Myocyte (in vitro differentiated cells): ENCODE results near the gene CLN6. TPM values are rescaled to one million over a fixed set of nuclear protein-coding genes. Genes with fewer than 3 reads are reported as not detected.
"Not testable (repeated sequence)": the region's sequence is repeated elsewhere in the genome, so short reads cannot be mapped to it uniquely, and the experiment has no call there.

Experiments
- DNase-seq: peaks from one replicate; pipeline ENCODE4 v3.0.0-alpha.2; 2012; ENCODE audit warnings: low read depth
- total RNA-seq: library from RNA; depleted of rRNA; stranded (reverse); fragments of >200 nt; gene quantifications from 2 replicates; pipeline ENCODE4 v1.2.3, GENCODE V29; 2014

Gene CLN6
- total RNA-seq, 1 donor from 2014 or later, result 14.1 TPM

DNA sequence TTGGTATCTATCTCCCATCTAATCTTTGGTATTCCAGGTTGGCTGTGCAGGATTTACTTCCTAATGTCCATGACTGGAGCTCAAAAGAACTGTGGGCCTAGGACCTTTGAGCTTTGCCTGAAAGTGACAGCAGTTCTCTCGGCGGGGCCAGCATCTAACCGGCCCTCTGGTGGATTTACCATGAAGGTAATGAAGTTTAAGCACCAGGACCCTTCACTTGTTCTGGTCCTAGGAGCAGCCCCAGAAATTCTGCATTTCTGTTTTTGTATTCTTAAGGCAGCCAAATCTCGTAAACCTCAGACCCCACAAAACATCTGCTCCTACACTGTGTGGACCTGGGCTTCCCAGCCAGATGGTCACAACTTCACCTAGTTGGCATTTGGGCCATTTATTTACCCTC, 37.4 kb downstream of the CLN6 start:
- no peak for DNase-seq

DNA sequence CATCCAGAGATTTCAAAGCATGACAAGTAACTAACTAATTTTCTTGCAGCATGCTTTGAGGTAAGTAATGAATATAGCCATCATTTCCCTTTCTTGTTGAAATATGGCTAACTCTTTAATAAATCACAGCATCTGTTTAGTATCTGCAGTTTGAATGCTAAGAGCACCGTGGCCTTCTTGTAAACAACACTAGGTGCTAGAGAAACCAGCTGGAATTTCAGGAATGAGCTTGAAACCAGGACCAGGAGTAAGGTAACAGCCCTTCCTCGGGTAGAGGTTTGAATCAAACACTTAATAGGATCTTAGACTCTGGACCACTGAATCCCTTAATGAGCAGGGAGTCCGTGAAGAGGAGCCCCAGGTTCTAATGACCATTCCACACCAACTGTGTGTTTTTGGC, 38.0 kb downstream of the CLN6 start:
- no peak for DNase-seq

DNA sequence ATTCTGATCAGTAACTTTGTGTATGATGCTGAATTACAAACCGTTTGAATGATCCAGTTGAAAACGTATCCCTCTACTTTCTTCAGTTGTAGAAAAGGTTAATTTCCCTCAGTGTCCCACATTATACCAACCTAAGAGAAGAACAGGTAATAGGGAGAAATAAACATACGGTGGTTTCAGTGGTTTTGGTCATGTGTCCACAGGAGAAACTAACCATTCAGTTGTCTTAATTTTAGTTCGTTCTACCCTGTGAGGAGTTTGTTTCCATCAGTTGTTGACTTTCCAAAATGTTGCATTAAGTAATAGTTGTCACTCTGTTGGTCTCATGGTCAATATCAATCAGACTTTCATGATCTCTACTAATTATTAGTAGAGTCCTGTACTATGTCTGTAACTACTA, 39.5 kb downstream of the CLN6 start:
- no peak for DNase-seq

DNA sequence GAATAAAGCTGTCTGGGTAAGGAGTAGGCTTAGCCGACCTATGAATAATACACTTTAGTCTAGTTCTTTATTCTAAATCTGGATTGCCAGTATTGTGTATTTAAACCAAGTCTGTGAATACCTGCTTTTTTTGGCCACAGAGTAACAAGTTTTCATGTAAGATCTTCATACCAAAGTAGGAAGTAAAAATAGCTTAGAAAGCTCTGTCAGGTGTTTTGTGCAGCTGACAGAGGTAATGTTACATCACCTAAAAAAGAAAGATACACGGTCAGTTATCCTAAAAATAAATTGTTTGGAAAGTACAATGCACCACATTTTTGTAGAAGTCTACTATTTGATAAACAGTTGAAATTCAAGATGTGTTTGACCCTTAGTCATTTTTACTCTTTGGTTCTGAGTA, 40.9 kb downstream of the CLN6 start:
- no peak for DNase-seq

DNA sequence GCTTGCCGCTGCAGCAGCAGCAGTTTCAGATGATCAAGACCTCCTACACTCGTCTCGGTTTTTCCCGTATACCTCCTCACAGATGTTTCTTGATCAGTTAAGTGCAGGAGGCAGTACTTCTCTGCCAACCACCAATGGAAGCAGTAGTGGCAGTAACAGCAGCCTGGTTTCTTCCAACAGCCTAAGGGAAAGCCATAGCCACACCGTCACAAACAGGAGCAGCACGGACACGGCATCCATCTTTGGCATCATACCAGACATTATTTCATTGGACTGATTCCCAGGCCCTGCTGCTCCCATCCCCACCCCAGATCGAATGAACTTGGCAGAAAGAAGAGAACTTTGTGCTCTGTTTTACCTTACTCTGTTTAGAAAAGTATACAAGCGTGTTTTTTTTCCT, 42.0 kb downstream of the CLN6 start:
- DNase-seq, result peak; percentile 81

DNA sequence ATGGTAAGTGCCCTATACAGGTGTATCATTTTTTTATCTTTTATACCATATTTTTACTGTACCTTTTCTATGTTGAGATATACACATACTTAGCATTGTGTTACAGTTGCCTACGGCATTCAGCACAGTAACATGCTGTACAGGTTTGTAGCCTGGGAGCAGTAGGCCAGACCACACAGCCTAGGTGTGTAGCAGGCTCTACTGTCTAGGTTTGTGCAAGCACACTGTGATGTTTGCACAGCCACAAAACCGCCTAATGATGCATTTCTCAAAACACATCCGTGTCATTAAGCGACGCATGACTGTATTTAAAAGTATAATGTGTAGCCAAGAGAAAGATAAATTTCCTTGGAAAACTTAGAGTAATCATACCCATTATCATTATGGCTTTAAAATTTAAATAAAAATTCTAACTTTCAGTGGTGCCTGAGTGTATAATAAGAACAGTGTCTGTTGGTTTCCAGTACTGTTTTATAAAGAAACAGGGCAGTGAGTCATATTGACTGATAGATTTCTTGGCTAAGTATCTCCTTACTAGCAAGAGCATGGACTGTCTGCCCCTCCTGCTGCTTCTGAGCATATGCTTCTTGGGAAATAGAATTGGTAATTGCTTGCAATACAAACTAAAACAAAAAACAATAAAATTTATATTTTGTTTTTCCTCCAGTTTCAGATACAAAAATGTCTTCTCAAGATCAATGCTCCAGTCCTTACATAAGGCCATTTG, 42.7 kb downstream of the CLN6 start:
- DNase-seq, result peak; percentile 36

DNA sequence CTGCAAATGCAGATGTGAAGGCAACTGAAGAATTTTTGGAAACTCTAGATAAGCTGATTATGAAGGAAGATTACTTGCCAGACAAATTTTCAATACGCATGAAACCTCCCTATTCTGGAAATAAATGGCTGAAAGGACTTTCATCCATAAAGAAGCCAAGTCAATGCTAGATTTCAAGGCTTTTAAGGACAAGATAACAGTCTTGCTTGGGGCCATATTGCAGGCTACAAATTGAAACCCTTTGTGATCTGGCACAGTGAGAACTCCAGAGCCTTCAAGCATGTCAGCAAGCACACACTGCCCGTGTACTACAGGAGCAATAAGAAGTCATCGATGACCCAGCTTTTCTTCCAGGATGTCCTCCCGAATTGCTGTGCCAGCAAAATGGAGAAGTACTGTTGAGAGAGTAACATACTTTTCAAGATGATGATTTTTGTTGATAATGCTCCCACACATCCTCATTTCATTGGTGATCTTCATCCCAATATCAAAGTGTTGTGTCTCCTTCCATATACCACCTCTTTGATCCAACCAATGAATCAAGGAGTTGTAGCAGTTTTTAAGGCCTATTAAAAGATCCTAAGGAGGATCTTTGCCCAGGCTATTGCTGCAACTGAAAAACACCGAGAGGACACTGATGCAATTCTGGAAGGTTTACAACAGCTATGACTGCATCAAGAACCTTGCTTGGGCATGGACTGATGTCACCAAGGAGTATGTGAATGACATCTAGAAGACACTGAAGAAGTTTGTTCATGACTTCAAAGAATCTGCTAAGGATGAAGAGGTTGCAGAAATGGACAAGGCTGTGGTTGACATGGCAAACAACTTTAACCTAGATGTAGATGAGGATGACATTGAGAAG, 44.7 kb downstream of the CLN6 start:
- DNase-seq, result no peak

DNA sequence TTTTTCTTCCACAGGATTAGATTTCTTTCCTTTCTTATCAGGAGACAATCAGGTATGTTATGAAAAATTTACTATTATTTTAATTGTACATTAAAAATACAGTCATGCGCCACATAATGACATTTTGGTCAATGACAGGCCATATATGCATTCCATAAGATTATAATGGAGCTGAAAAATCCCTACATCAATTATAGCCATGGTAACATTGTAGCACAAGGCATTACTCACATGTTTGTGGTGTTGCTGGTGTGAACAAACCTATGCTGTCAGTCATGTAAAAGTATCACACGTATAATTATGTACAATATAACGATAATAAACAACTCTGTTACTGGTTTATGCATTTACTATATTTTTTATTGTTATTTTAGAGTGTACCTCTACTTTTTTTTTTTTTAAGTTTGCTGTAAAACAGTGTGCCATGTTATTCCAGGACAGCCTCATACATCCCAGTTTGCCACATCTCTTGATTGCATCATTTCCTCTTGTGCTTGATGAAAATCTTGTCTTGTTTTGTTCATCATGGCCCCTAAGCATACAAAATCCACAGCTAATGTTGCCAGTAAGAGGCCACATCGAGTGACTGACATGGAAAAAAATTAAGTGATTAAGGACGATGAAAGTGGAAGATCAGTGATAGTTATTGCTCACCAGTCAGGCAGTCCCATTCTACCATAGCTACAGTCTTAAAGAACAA, 45.8 kb downstream of the CLN6 start:
- no peak for DNase-seq

DNA sequence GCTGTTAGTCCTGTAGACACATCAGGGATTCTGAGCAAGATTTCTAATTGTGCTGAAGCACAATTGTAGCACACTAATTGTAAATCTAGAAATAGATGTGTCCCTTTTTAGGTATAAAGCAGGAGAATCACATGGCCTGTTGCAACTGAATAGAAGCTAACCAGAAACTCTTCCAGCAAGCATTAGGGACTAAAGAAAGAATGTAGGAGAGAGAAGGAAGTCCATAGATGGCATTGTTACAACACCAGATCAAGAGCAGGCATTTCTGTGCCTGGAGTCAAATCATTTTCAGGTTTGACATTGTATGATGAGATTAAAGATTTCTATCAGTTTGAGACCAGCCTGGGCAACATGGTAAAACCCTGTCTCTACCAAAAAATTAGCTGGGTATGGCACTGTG, 51.8 kb downstream of the CLN6 start:
- no peak for DNase-seq

DNA sequence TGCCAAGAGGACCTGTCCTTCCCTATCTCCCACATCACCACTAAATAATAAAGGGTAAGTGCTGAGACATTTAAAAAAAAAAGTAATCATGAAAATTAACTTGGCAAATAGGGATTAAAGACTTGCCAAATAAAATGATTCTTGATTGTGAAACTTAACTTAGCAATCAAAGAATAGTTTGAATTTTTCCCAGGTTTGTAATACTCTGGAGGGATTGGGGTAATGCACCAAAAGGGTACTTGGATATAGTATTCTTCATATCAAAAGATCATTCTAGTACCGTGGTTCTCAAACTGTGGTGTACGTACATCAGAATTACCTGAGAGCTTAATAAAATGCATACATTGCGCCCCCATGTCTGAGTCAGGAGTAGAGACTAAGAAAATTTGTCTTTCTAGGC, 52.9 kb downstream of the CLN6 start:
- no peak for DNase-seq

DNA sequence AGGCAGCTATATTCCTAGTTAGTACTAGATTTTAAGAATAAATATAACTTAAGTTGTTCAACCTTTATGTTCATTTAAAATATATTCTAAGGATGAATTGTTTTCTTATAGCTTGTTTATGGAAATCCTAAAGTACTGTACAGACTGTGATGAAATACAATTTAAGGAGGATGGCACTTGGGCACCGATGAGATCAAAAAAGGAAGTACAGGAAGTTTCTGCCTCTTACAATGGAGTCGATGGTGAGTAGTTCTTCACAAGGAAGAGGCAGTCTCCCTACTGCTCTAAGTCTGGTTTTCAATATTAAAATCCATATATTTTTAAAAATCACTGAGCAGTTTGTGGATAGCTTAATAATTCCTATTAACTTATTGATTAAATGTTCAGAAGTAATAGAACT, 54.0 kb downstream of the CLN6 start:
- DNase-seq, result no peak

DNA sequence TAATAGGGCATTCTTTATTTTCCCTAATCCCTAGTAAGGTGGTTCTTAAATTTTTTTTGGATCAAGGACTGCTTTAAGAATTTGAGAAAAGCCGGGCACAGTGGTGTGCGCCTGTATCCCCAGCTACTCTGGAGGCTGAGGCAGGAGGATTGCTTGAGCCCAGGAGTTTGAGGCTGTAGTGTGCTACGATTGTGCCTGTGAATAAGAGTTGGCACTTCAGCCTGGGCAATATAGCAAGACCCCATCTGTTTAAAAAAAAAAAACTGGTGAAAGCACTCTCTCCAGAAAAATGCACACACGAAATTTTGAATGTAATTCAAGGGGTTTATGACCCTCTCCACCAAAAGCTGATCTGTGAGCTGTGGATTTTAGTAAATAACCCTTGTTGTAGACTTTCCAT, 56.4 kb downstream of the CLN6 start:
- DNase-seq, result no peak

DNA sequence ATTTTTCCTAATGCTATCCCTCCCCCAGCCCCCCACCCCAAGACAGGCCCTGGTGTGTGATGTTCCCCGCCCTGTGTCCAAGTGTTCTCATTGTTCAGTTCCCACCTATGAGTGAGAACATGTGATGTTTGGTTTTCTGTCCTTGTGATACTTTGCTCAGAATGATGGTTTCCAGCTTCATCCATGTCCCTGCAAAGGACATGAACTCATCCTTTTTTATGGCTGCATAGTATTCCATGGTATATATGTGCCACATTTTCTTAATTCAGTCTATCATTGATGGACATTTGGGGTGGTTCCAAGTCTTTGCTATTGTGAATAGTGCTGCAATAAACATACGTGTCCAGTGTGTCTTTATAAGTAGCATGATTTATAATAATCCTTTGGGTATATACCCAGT, 57.5 kb downstream of the CLN6 start:
- not testable (repeated sequence) for DNase-seq

DNA sequence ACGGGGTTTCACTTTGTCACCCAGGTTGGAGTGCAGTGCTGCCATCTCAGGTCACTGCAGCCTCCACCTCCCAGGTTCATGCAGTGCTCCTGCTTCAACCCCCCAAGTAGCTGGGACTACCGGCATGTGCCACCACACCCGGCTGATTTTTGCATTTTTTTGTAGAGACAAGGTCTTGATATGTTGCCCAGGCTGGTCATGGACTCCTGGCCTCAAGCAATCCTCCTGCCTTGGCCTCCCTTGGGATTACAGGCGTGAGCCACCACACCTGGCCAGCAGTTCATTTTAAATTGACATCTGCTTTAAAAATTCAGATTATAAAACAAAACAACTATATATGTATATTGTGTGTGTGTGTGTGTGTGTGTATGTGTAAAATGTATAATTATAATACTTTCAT, 62.7 kb downstream of the CLN6 start:
- DNase-seq, result no peak

DNA sequence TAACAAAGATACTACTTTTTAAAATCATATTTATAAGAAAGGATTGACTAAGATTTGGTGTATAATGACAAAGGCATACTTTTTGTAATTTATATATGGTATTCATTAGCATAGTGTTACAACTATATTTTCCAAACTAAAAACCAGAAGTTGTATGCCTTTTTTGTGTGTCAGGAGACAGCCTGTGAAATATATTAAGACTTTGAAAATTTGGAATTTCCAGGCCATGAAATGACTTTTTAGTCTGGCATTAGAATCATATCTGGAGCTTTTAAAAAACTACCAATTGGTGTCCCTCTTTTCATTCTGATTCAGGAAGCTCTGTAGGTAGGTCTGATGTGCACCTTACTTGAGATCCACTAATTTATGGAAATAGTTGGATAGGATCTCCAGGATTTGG, 66.3 kb downstream of the CLN6 start:
- DNase-seq, result no peak

DNA sequence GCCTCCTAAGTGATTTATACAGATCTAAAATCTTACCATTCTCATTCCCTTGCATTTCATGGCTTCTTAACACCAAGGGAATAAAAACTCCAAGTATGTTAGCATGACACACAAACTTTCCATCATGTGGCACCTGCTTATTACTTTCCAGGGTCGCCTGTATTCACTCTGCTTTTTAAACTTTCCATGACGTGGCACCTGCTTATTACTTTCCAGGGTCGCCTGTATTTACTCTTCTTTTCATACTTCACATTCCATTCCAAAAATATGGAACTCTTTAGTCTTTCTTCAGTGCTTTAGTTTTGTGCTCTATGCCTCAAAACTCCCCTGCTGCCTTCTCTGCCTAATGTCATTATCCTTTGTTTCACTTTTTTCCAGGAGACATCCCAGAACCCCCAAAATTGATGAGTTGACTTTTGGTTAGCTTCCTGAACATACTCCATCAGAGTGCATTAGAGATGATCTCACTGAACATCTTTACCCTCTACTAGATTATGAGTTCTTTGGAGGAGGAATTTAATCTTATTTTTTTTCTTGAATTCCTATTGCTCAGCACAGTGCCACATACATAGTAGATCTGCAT, 71.4 kb downstream of the CLN6 start:
- peak; percentile 10 for DNase-seq

DNA sequence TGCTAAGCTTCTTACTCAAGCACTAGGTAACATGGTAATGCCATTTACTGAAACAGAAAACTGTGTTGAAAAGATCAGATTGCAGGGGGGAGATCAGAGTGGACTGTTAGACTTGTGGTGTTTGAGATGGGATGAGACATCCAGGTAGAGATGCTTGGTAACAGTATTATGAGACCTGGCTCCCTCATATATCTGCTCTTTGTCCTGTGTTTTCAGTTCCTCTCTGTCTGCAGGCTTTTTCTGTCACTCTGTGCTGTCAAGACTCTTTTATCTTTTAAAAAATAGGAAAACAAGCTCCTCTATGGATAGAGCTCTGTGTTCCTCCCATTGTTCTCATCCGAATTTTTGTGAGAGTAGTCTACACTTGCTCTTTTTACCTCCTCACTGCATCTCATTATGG, 72.5 kb downstream of the CLN6 start:
- no peak for DNase-seq

Other genes starting within 250 kb of the CLN6 start
- 11.8 and 14.9 TPM in 2 replicates for gene PIAS1, start 175.4 kb downstream of the CLN6 start, total RNA-seq
- gene CALML4, start 24.4 kb downstream of the CLN6 start, total RNA-seq, result 0.26 and 2.5 TPM in 2 replicates
- 55.5 and 58.5 TPM in 2 replicates for gene FEM1B, start 48.0 kb upstream of the CLN6 start, total RNA-seq
- 29.2 and 33.5 TPM in 2 replicates for gene ITGA11, start 202.4 kb upstream of the CLN6 start, total RNA-seq